DMS53 (cell line): ENCODE measurements around the gene FRZB.

Experiments used
- DNase-seq: peaks from one replicate; lab custom pipeline; 2025; lab: John Stamatoyannopoulos, UW

FRZB gene

DNA sequence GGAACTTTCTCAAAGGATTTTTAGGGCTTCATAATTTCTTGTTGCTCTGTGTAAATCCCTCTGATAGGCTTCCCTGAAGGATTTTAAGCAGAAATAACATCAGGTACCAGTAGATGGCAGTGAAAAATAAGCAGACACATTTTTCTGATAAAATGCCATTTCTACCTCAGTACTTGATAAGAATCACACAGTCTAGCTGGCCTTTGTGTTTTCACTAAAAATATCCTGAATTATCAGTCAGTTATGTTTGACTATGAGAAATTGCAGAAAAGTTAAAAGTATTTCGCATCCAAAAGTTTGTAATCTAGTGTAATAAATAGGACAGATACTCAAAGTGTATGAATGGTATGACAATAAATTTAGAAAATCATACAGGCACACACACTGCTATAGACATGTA, 81.7 kb downstream of the FRZB start:
- peak; percentile 79 for DNase-seq

DNA sequence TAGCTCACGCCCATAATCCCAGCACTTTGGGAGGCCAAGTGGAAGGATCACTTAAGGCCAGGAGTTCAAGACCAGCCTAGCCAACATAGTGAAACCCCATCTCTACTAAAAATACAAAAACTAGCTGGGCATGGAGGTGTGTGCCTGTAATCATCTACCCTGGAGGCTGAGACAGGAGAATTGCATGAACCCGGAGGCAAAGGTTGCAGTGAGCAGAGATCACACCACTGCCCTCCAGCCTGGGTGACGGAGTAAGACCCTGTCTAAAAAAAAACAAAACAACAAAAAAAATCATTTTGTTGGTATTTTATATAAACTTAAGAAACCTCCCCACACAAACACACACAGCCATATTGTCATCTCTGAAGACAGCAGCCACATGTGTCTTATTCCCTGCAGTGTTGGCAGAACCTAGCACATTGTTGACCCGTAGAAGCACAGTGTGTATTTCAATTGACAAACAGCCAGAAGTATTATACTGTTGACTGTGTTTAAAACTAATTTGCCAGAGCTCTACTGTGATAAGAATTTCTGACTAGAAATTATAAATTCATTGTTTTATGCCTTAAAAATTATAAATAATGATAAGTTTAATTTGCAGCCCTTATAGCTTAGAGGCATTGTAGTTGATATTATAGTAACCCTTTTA, 82.3 kb downstream of the FRZB start:
- no peak for DNase-seq
